Esophagus squamous epithelium (tissue), 5 donors: ENCODE data around the gene ZSWIM5. TPM values are rescaled to one million over a fixed set of nuclear protein-coding genes. Genes with fewer than 3 reads are reported as not detected.

Experiments
- DNase-seq: peaks from one replicate; lab custom pipeline; 2025; lab: John Stamatoyannopoulos, UW
- H3K27ac ChIP-seq, 4 donors: fragments of 200-600 bp; sonication (generic); one replicate each; pipeline ENCODE4 v1.5.1; 2016 to 2019; ENCODE audit warnings: mild to moderate bottlenecking in 1 of 4
- H3K27me3 ChIP-seq, 4 donors: fragments of 200-600 bp; sonication (generic); 1 replicate in 3 of 4; 2 replicates in 1 of 4; pipeline versions ENCODE4 v1.5.1 to v1.6.0; 2017 to 2021; ENCODE audit warnings: antibody characterized with exemption in 1 of 4
- H3K36me3 ChIP-seq, 3 donors: fragments of 200-600 bp; sonication (generic); one replicate each; pipeline ENCODE4 v1.5.1; 2016 to 2019
- H3K4me1 ChIP-seq, 3 donors: fragments of 200-600 bp; sonication (generic); one replicate each; pipeline ENCODE4 v1.5.1; 2017 to 2019
- H3K4me3 ChIP-seq, 4 donors: fragments of 200-600 bp; sonication (generic); 1 replicate in 3 of 4; 2 replicates in 1 of 4; pipeline ENCODE4 v1.5.1; 2016 to 2019; ENCODE audit warnings: mild to moderate bottlenecking in 2 of 4, moderate library complexity in 1 of 4
- H3K9me3 ChIP-seq, 3 donors: fragments of 200-600 bp; sonication (generic); one replicate each; pipeline ENCODE4 v1.5.1; 2016 to 2019
- CTCF ChIP-seq, 6 experiments: fragments of 450-650 bp in 4 of 6; fragments of 200-600 bp in 2 of 6; sonication (generic) in 2 of 6; IDR thresholded peaks; one replicate each; pipeline ENCODE4 v1.5.1; 2016 to 2019; ENCODE audit warnings: antibody characterized with exemption in 6 of 6, mild to moderate bottlenecking in 4 of 6, moderate library complexity in 4 of 6
- POLR2A ChIP-seq, 4 donors: fragments of 450-650 bp; IDR thresholded peaks; one replicate each; pipeline ENCODE4 v1.6.1; 2017; ENCODE audit warnings: antibody characterized with exemption in 4 of 4, mild to moderate bottlenecking in 4 of 4, moderate library complexity in 3 of 4
- WGBS, 2 donors: methylation state at CpG; one replicate each; pipeline ENCODE4 v1.1.5; 2018; 5-methylcytosine and 5-hydroxymethylcytosine counted together
- intact Hi-C: fragments of 100-400 bp; cut with DNase I; formaldehyde crosslinking; loops from one replicate; pipeline ENCODE4 v1.15.0; 2022
- total RNA-seq, 4 donors: library from RNA; depleted of rRNA; stranded (reverse); fragments of >200 nt; gene quantifications; one replicate each; pipeline ENCODE4 v1.1.0, GENCODE V29; 2016
- donor health status: DM: yes; HTN: yes; CAD: no.

The ZSWIM5 gene
- total RNA-seq, 4 donors from 2014 or later = 0.66 to 2.7 (median 1.6) TPM

GRCh38 chr1:45035631-45036301 is 170.6 kb downstream of the ZSWIM5 start:
- no peaks in the 10 kb centered on the region for H3K27me3 ChIP-seq
- intact Hi-C loops = no loop called here
- H3K4me3 ChIP-seq = no peak overlapping the region
- peaks cover 0 to 15% (median 0%) of the 10 kb centered on the region in 3 donors for H3K4me1 ChIP-seq
- no peak for DNase-seq
- 84 to 89% methylated on average over 6 to 7 of the region's 7 CpGs for WGBS, 2 donors
- H3K36me3 ChIP-seq = peaks cover 0 to 6% (median 0%) of the 10 kb centered on the region in 3 donors
- TF ChIP-seq POLR2A (IDR thresholded peaks at IDR 0.05) = no peak
- no peak for TF ChIP-seq CTCF (IDR thresholded peaks at IDR 0.05)
- H3K9me3 ChIP-seq = no peaks in the 10 kb centered on the region
- no peak overlapping the region for H3K27ac ChIP-seq

- Histone ChIP-seq H3K27me3 (no peaks in the 10 kb centered on the region), H3K9me3 (no peaks in the 10 kb centered on the region), H3K36me3 (peaks cover 0 to 6% (median 0%) of the 10 kb centered on the region in 3 donors), H3K27ac (no peak overlapping the region), H3K4me3 (no peak overlapping the region), H3K4me1 (peaks cover 0 to 15% (median 0%) of the 10 kb centered on the region in 3 donors)
- 96 to 100% methylated on average over 1 of the region's 1 CpG for WGBS, 2 donors
- intact Hi-C loops = no loop called here
- no peak for DNase-seq
- no peak for TF ChIP-seq CTCF (IDR thresholded peaks at IDR 0.05)
- no peak for TF ChIP-seq POLR2A (IDR thresholded peaks at IDR 0.05)
Measured at GRCh38 chr1:45033356-45033755, 173.0 kb downstream of the ZSWIM5 start.

- no peaks in the 10 kb centered on the region for H3K27me3 ChIP-seq
Measured at GRCh38 chr1:45032837-45033236, 173.6 kb downstream of the ZSWIM5 start.

GRCh38 chr1:45026446-45026845 is 180.0 kb downstream of the ZSWIM5 start:
- no peak overlapping the region for H3K4me3 ChIP-seq
- 42 to 52% methylated on average over 1 of the region's 1 CpG for WGBS, 2 donors

More at GRCh38 chr1:45032837-45033236, 173.6 kb downstream of the ZSWIM5 start:
- TF ChIP-seq CTCF (IDR thresholded peaks at IDR 0.05) (no peak), POLR2A (IDR thresholded peaks at IDR 0.05) (no peak)
- H3K9me3 ChIP-seq = no peaks in the 10 kb centered on the region
- WGBS, 2 donors = 79 to 84% methylated on average over 2 of the region's 2 CpGs
- no peak for DNase-seq
- no peak overlapping the region for H3K27ac ChIP-seq
- H3K4me1 ChIP-seq = peaks cover 0 to 10% (median 0%) of the 10 kb centered on the region in 3 donors
- no peak overlapping the region for H3K4me3 ChIP-seq
- intact Hi-C loops = no loop called here
- H3K36me3 ChIP-seq = peaks cover 0 to 6% (median 0%) of the 10 kb centered on the region in 3 donors

More at GRCh38 chr1:45026446-45026845, 180.0 kb downstream of the ZSWIM5 start:
- intact Hi-C loops = no loop called here
- TF ChIP-seq CTCF (IDR thresholded peaks at IDR 0.05) = no peak
- TF ChIP-seq POLR2A (IDR thresholded peaks at IDR 0.05) = no peak
- DNase-seq = no peak
- Histone ChIP-seq H3K36me3 (no peaks in the 10 kb centered on the region), H3K9me3 (no peaks in the 10 kb centered on the region), H3K4me1 (no peaks in the 10 kb centered on the region), H3K27me3 (no peaks in the 10 kb centered on the region), H3K27ac (no peak overlapping the region)
